Stimulated activated CD8-positive, alpha-beta memory T cell treated with anti-CD3 and anti-CD28 coated beads, Interleukin-7, amount 100 ng/mL, for 48 hours (primary cell): ENCODE measurements around the gene CLCN7.

Experiments used
- DNase-seq, 2 donors: peaks; one replicate each; pipeline ENCODE4 v3.0.0-alpha.2; 2020; ENCODE audit warnings: low read depth in 1 of 2; ENCODE audit errors: extremely low read depth in 1 of 2

The CLCN7 gene

GRCh38 chr16:1502092-1503004 lies 27.5 kb upstream of the CLCN7 start:
- no peak for DNase-seq

- DNase-seq: no peak
Measured at GRCh38 chr16:1501630-1502029, 26.8 kb upstream of the CLCN7 start.

- no peak for DNase-seq
Measured at GRCh38 chr16:1500465-1501150, 25.8 kb upstream of the CLCN7 start.

- DNase-seq: no peak
Measured at GRCh38 chr16:1499756-1500464, 25.1 kb upstream of the CLCN7 start.

GRCh38 chr16:1498899-1499676 lies 24.3 kb upstream of the CLCN7 start:
- DNase-seq: no peak

GRCh38 chr16:1497014-1497598 lies 22.3 kb upstream of the CLCN7 start:
- no peak for DNase-seq

GRCh38 chr16:1496464-1496863 lies 21.6 kb upstream of the CLCN7 start:
- no peak for DNase-seq

- no peak for DNase-seq
Measured at GRCh38 chr16:1495889-1496262, 21.0 kb upstream of the CLCN7 start.

- no peak for DNase-seq
Measured at GRCh38 chr16:1495211-1495888, 20.5 kb upstream of the CLCN7 start.

- no peak for DNase-seq
Measured at GRCh38 chr16:1494711-1495110, 19.9 kb upstream of the CLCN7 start.

GRCh38 chr16:1494129-1494640 lies 19.4 kb upstream of the CLCN7 start:
- DNase-seq: no peak

GRCh38 chr16:1493746-1494094 lies 18.9 kb upstream of the CLCN7 start:
- DNase-seq: no peak

- DNase-seq: peak; percentile 61 to 69
Measured at GRCh38 chr16:1492923-1493745, 18.3 kb upstream of the CLCN7 start, which contains the start of gene TELO2. TELO2 (plus strand) TSS chr16:1493360; CDS start chr16:1494282, 922 bp downstream.

- DNase-seq: no peak
Measured at GRCh38 chr16:1492082-1492922, 17.5 kb upstream of the CLCN7 start.

GRCh38 chr16:1491327-1491726 lies 16.5 kb upstream of the CLCN7 start:
- DNase-seq: no peak

GRCh38 chr16:1489077-1489476 lies 14.2 kb upstream of the CLCN7 start:
- DNase-seq: no peak

- no peak for DNase-seq
Measured at GRCh38 chr16:1488619-1489018, 13.8 kb upstream of the CLCN7 start, which contains the start of gene PTX4. PTX4 (minus strand) TSS chr16:1488944; CDS start chr16:1488909, 35 bp downstream.
